AG09319 (cell line): ENCODE measurements around the gene HSPB8.

Source experiments
- DNase-seq: peaks from one replicate; pipeline ENCODE4 v3.0.0-alpha.2; 2010; ENCODE audit warnings: low read depth; ENCODE audit errors: extremely low read depth
- CTCF ChIP-seq: IDR thresholded peaks from 2 replicates; pipeline ENCODE4 v1.5.1; 2011; ENCODE audit warnings: low read depth, mild to moderate bottlenecking, inconsistent platforms, low read length, moderate library complexity

Gene HSPB8, protein sequence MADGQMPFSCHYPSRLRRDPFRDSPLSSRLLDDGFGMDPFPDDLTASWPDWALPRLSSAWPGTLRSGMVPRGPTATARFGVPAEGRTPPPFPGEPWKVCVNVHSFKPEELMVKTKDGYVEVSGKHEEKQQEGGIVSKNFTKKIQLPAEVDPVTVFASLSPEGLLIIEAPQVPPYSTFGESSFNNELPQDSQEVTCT

GRCh38 chr12:119178544-119179334, at the start of gene HSPB8:
Gene HSPB8, plus strand, starts transcription at chr12:119178931. Its CDS starts 382 bp downstream, at chr12:119179313.
- peak; percentile 68 for DNase-seq
- TF ChIP-seq CTCF, result no peak

GRCh38 chr12:119129827-119130434, 48.8 kb upstream of the HSPB8 start:
- no peak for TF ChIP-seq CTCF
- DNase-seq, result no peak

- no peak for DNase-seq
Measured at GRCh38 chr12:119130523-119130922, 48.2 kb upstream of the HSPB8 start.

GRCh38 chr12:119134284-119135072, 44.3 kb upstream of the HSPB8 start:
- no peak for DNase-seq
- TF ChIP-seq CTCF, result no peak

More at GRCh38 chr12:119130523-119130922, 48.2 kb upstream of the HSPB8 start:
- TF ChIP-seq CTCF, result no peak

DNA sequence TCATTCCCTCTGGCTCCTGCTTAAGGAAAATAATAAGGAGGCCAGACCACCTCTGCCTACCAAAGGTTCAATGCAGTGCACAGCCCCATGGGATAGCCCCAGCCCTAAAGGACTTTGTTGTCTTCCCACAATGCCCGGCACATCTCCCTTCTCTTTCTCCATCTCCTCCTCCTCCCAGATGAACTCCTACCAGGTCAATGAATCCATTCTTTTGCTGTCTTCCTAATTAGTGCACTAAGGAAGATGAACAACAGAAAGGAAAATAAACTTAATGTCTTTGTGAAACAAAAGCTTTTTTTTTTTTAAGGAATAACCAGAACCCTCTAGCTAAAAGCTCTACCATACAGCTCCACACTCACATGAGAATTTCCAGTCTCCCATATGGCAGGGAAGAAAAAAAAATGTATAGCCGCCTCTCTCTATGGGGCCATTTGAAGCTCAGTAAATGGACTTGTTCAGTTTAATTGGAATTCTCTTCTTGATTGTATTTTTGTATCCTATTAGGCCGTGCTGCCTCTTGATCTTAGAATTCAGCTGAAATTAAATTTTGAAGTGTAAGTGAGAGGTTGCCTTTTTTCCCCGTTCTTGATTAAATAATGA, 41.8 kb upstream of the HSPB8 start:
- DNase-seq, result no peak
- no peak for TF ChIP-seq CTCF

- TF ChIP-seq CTCF, result no peak
Measured at GRCh38 chr12:119139448-119139847, 39.3 kb upstream of the HSPB8 start.

More at GRCh38 chr12:119139448-119139847, 39.3 kb upstream of the HSPB8 start:
- DNase-seq, result no peak
